Trophoblast cell (in vitro differentiated cells and primary cell): ENCODE measurements around the gene SMIM22.

Source experiments
- DNase-seq, 2 donors: peaks; one replicate each; pipeline ENCODE4 v3.0.0-alpha.2; 2016
- H2AFZ ChIP-seq: 2 replicates; pipeline ENCODE4 v1.6.1; 2013; ENCODE audit warnings: low read length, moderate library complexity, mild to moderate bottlenecking; ENCODE audit not compliant: insufficient read depth, poor library complexity
- H2AK5ac ChIP-seq: 2 replicates; pipeline ENCODE4 v1.6.1; 2013; ENCODE audit warnings: mild to moderate bottlenecking, low read length
- H2BK120ac ChIP-seq: 2 replicates; pipeline ENCODE4 v1.6.1; 2013; ENCODE audit warnings: low read length, mild to moderate bottlenecking, moderate library complexity; ENCODE audit not compliant: insufficient read depth, poor library complexity
- H2BK12ac ChIP-seq: 2 replicates; pipeline ENCODE4 v1.6.1; 2013; ENCODE audit warnings: mild to moderate bottlenecking, low read length, moderate library complexity
- H2BK5ac ChIP-seq: 2 replicates; pipeline ENCODE4 v1.6.1; 2013; ENCODE audit warnings: low read length, low read depth, moderate library complexity, mild to moderate bottlenecking; ENCODE audit not compliant: poor library complexity
- H3K14ac ChIP-seq: 2 replicates; pipeline ENCODE4 v1.6.1; 2013; ENCODE audit warnings: mild to moderate bottlenecking, low read length
- H3K18ac ChIP-seq: 2 replicates; pipeline ENCODE4 v1.6.1; 2013; ENCODE audit warnings: mild to moderate bottlenecking, low read length
- H3K23ac ChIP-seq: 2 replicates; pipeline ENCODE4 v1.6.1; 2013; ENCODE audit warnings: low read length
- H3K27ac ChIP-seq: 2 replicates; pipeline ENCODE4 v1.5.1; 2013; ENCODE audit warnings: low read depth, mild to moderate bottlenecking, inconsistent platforms, low read length, moderate library complexity
- H3K27me3 ChIP-seq: 2 replicates; pipeline ENCODE4 v1.6.1; 2013; ENCODE audit warnings: inconsistent platforms, mild to moderate bottlenecking, low read length, moderate library complexity; ENCODE audit not compliant: insufficient read depth
- H3K36me3 ChIP-seq, 2 experiments: 1 replicate in 1 of 2; 2 replicates in 1 of 2; pipeline ENCODE4 v1.6.1; 2013; ENCODE audit warnings: low read length in 2 of 2, mild to moderate bottlenecking in 2 of 2, moderate library complexity in 1 of 2; ENCODE audit not compliant: insufficient read depth in 2 of 2, control insufficient read depth in 1 of 2
- H3K4ac ChIP-seq: 2 replicates; pipeline ENCODE4 v1.6.1; 2013; ENCODE audit warnings: low read depth, mild to moderate bottlenecking, low read length, moderate library complexity
- H3K4me1 ChIP-seq, 2 experiments: 1 replicate in 1 of 2; 2 replicates in 1 of 2; pipeline ENCODE4 v1.6.1; 2013; ENCODE audit warnings: low read length in 2 of 2, mild to moderate bottlenecking in 2 of 2, moderate library complexity in 1 of 2; ENCODE audit not compliant: insufficient read depth in 2 of 2, control insufficient read depth in 1 of 2
- H3K4me2 ChIP-seq: 2 replicates; pipeline ENCODE4 v1.6.1; 2013; ENCODE audit warnings: inconsistent platforms, mild to moderate bottlenecking, low read length, moderate library complexity
- H3K4me3 ChIP-seq: 2 replicates; pipeline ENCODE4 v1.5.1; 2013; ENCODE audit warnings: mild to moderate bottlenecking, low read depth, low read length, inconsistent platforms
- H3K79me1 ChIP-seq: one replicate; pipeline ENCODE4 v1.6.1; 2013; ENCODE audit warnings: low read length
- H3K79me2 ChIP-seq: 2 replicates; pipeline ENCODE4 v1.6.1; 2013; ENCODE audit warnings: low read length, mild to moderate bottlenecking; ENCODE audit not compliant: control insufficient read depth, insufficient read depth, poor library complexity
- H3K9ac ChIP-seq: 2 replicates; pipeline ENCODE4 v1.6.1; 2013; ENCODE audit warnings: mild to moderate bottlenecking, low read length
- H3K9me3 ChIP-seq: 2 replicates; pipeline ENCODE4 v1.6.1; 2013; ENCODE audit warnings: low read depth, mild to moderate bottlenecking, control low read depth, inconsistent platforms, low read length; ENCODE audit not compliant: insufficient read depth
- H4K12ac ChIP-seq: 2 replicates; pipeline ENCODE4 v1.6.1; 2013; ENCODE audit warnings: low read depth, mild to moderate bottlenecking, low read length, moderate library complexity
- H4K8ac ChIP-seq: 2 replicates; pipeline ENCODE4 v1.6.1; 2013; ENCODE audit warnings: low read depth, mild to moderate bottlenecking, low read length, moderate library complexity
- H4K91ac ChIP-seq: one replicate; pipeline ENCODE4 v1.6.1; 2013; ENCODE audit warnings: low read depth, mild to moderate bottlenecking, low read length, moderate library complexity
- WGBS: extraction: QIAGEN DNeasy Blood & Tissue Kit; methylation state at CpG from one replicate; pipeline ENCODE4 v1.1.7; 2013; ENCODE audit warnings: missing lambda C conversion rate; ENCODE audit not compliant: insufficient read length, insufficient coverage; ENCODE audit errors: extremely low coverage; 5-methylcytosine and 5-hydroxymethylcytosine counted together

Gene SMIM22

GRCh38 chr16:4753227-4753626, 41.9 kb upstream of the SMIM22 start:
- Histone ChIP-seq H3K36me3 (peaks cover 59 to 64% of the 10 kb centered on the region in 2 experiments), H3K27me3 (no peaks in the 10 kb centered on the region), H2BK120ac (no peak overlapping the region), H2AK5ac (no peak overlapping the region), H3K79me2 (no peaks in the 10 kb centered on the region), H3K9me3 (peaks cover 7% of the 10 kb centered on the region), H3K4me3 (no peak overlapping the region), H2BK12ac (no peak overlapping the region), H3K27ac (no peak overlapping the region), H3K9ac (no peak overlapping the region), H3K14ac (no peak overlapping the region), H3K18ac (no peak overlapping the region), H3K4ac (no peak overlapping the region), H4K91ac (no peak overlapping the region), H2BK5ac (no peak overlapping the region), H3K79me1 (no peaks in the 10 kb centered on the region), H4K12ac (no peak overlapping the region), H3K23ac (no peak overlapping the region), H3K4me2 (no peak overlapping the region), H2AFZ (no peak overlapping the region), H3K4me1 (no peaks in the 10 kb centered on the region), H4K8ac (no peak overlapping the region)
- no CpG with 5 or more reads among the region's 11 CpGs for WGBS
- DNase-seq, result no peak

- Histone ChIP-seq H3K14ac (no peak overlapping the region), H3K27me3 (no peaks in the 10 kb centered on the region), H2AK5ac (no peak overlapping the region), H3K4ac (no peak overlapping the region), H3K27ac (no peak overlapping the region), H2BK12ac (no peak overlapping the region), H3K9ac (no peak overlapping the region), H3K4me2 (no peak overlapping the region), H3K36me3 (peaks cover 65 to 69% of the 10 kb centered on the region in 2 experiments), H3K23ac (no peak overlapping the region), H3K4me3 (no peak overlapping the region), H4K8ac (no peak overlapping the region), H3K4me1 (no peaks in the 10 kb centered on the region), H3K9me3 (peaks cover 7% of the 10 kb centered on the region), H2BK120ac (no peak overlapping the region), H2AFZ (no peak overlapping the region), H4K12ac (no peak overlapping the region), H4K91ac (no peak overlapping the region), H3K18ac (no peak overlapping the region), H2BK5ac (no peak overlapping the region), H3K79me1 (no peaks in the 10 kb centered on the region), H3K79me2 (no peaks in the 10 kb centered on the region)
- WGBS, result no CpG with 5 or more reads among the region's 4 CpGs
- no peak for DNase-seq
Observed at GRCh38 chr16:4754865-4755264, 40.3 kb upstream of the SMIM22 start.

GRCh38 chr16:4755687-4756086, 39.5 kb upstream of the SMIM22 start:
- no peak overlapping the region for H3K4me2 ChIP-seq
- H2AFZ ChIP-seq, result no peak overlapping the region
- no peaks in the 10 kb centered on the region for H3K79me1 ChIP-seq
- no peak overlapping the region for H3K4me3 ChIP-seq
- no peak overlapping the region for H3K9ac ChIP-seq
- H3K27me3 ChIP-seq, result no peaks in the 10 kb centered on the region
- no peak overlapping the region for H2BK5ac ChIP-seq
- H3K9me3 ChIP-seq, result peaks cover 7% of the 10 kb centered on the region
- H4K8ac ChIP-seq, result no peak overlapping the region
- H2BK12ac ChIP-seq, result no peak overlapping the region
- no peak overlapping the region for H3K27ac ChIP-seq
- H2AK5ac ChIP-seq, result no peak overlapping the region
- no CpG with 5 or more reads among the region's 6 CpGs for WGBS
- no peaks in the 10 kb centered on the region for H3K4me1 ChIP-seq
- no peak overlapping the region for H3K4ac ChIP-seq
- no peak overlapping the region for H4K12ac ChIP-seq
- no peak overlapping the region for H4K91ac ChIP-seq
- H2BK120ac ChIP-seq, result no peak overlapping the region
- no peak overlapping the region for H3K18ac ChIP-seq
- no peak for DNase-seq
- no peaks in the 10 kb centered on the region for H3K79me2 ChIP-seq
- no peak overlapping the region for H3K23ac ChIP-seq
- H3K36me3 ChIP-seq, result peaks cover 71 to 74% of the 10 kb centered on the region in 2 experiments
- no peak overlapping the region for H3K14ac ChIP-seq

GRCh38 chr16:4760221-4760910, 34.8 kb upstream of the SMIM22 start:
- Histone ChIP-seq H2BK12ac (no peak overlapping the region), H2AK5ac (no peak overlapping the region), H3K4me2 (no peak overlapping the region), H3K27me3 (no peaks in the 10 kb centered on the region), H3K4me3 (no peak overlapping the region), H2BK5ac (no peak overlapping the region), H3K36me3 (peaks cover 62 to 73% of the 10 kb centered on the region in 2 experiments), H2AFZ (no peak overlapping the region), H4K8ac (no peak overlapping the region), H3K18ac (no peak overlapping the region), H3K23ac (no peak overlapping the region), H4K91ac (no peak overlapping the region), H2BK120ac (no peak overlapping the region), H3K14ac (no peak overlapping the region), H3K79me2 (no peaks in the 10 kb centered on the region), H3K9ac (no peak overlapping the region), H3K79me1 (no peaks in the 10 kb centered on the region), H3K9me3 (peaks cover 2% of the 10 kb centered on the region), H3K27ac (no peak overlapping the region), H3K4me1 (no peaks in the 10 kb centered on the region), H4K12ac (no peak overlapping the region), H3K4ac (no peak overlapping the region)
- WGBS, result no CpG with 5 or more reads among the region's 23 CpGs
- DNase-seq, result peak in 1 of 2 donors; percentile 31
